ENCODE results near the gene TMEM134.

The TMEM134 gene

DNA sequence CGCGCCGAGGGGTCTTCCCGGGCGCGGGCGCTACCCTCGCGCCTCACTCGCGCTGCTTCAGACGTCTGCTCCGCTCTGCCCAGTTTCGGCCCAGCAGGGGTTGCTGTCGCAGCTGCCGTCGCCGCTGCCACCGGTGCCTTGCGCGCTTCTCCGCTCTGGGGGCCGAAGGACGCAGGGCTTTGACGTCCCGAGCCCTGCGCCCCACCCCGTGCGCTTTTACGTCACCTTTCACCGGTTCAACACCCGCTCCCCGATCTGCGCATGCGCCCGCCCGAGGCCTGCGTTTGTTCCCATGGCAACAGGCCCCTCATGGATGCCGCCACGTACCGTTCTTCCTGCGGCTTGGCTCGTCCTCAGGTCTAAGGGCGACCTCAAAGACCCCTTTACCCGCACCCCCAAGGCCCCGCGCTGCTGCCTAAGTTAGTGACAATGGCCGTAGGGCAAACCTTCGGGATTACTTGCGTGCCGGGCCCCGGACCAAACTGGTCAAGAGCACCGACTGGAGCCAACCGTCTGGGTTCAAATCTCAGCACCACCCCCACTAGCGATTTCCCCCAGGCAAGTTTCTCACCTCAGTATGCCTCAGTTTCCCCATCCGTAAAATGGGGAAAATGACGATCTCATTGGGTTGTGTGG, 39.6 kb upstream of the TMEM134 start:
- Histone ChIP-seq H3K4me3 (ENCODE audit: low read depth, low read length) (peak overlapping the region; percentile 81), H3K4me1 (peaks cover 6% of the 10 kb centered on the region; the same call in 1 of the 2 replicates), H3K36me3 (no peaks in the 10 kb centered on the region), H3K9me3 (no peaks in the 10 kb centered on the region), H3K27me3 (peaks cover 29% of the 10 kb centered on the region)
- TF ChIP-seq, protein P1, sequence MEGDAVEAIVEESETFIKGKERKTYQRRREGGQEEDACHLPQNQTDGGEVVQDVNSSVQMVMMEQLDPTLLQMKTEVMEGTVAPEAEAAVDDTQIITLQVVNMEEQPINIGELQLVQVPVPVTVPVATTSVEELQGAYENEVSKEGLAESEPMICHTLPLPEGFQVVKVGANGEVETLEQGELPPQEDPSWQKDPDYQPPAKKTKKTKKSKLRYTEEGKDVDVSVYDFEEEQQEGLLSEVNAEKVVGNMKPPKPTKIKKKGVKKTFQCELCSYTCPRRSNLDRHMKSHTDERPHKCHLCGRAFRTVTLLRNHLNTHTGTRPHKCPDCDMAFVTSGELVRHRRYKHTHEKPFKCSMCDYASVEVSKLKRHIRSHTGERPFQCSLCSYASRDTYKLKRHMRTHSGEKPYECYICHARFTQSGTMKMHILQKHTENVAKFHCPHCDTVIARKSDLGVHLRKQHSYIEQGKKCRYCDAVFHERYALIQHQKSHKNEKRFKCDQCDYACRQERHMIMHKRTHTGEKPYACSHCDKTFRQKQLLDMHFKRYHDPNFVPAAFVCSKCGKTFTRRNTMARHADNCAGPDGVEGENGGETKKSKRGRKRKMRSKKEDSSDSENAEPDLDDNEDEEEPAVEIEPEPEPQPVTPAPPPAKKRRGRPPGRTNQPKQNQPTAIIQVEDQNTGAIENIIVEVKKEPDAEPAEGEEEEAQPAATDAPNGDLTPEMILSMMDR (IDR thresholded peaks at IDR 0.05; ENCODE audit: low read depth, low read length): no peak
- DNase-seq: peak; percentile 99

DNA sequence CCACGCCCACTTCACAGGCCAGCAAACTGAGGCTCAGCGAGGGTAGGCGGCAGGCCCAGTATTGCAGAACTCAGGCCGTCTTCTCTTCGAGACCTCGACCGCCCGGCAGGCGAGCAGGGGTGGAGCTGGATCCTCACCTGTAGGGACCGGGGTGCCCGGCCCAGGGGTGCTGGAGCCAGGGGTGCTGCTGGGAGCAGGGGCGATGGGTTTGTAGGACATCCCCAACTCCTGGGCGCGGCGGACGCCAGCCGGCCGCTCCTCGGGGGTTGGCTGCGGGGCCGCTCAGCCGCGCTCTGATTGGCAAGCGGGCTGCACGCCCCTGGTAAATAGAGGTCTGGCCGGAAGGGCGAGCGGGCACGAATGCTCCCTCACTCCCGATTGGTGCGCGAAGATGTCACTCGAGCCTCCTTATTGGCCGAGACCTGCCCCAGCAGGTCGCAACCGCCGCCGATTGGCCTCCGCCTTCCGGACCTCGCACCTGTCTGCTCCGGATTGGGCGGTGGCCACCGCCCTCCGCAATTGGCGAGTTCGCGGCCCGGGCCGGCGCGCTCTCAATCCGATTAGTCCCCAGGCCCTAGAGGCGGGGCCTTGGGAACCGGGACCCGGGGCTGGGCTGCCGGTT, 38.9 kb upstream of the TMEM134 start, which contains the start of gene CDK2AP2:
TSS of gene CDK2AP2 (minus strand) at position 299 of the 622 bp plus-strand sequence. CDS start at position 219, 80 bp downstream.
- Histone ChIP-seq H3K36me3 (no peaks in the 10 kb centered on the region), H3K4me3 (ENCODE audit: low read depth, low read length) (peak within 1 kb of the TSS; percentile 81), H3K4me1 (peaks cover 6% of the 10 kb centered on the region; the same call in 1 of the 2 replicates), H3K27me3 (peaks cover 26% of the 10 kb centered on the region), H3K9me3 (no peaks in the 10 kb centered on the region)
- DNase-seq: peak; percentile 100
- TF ChIP-seq, protein P1 (IDR thresholded peaks at IDR 0.05; ENCODE audit: low read depth, low read length): no peak

DNA sequence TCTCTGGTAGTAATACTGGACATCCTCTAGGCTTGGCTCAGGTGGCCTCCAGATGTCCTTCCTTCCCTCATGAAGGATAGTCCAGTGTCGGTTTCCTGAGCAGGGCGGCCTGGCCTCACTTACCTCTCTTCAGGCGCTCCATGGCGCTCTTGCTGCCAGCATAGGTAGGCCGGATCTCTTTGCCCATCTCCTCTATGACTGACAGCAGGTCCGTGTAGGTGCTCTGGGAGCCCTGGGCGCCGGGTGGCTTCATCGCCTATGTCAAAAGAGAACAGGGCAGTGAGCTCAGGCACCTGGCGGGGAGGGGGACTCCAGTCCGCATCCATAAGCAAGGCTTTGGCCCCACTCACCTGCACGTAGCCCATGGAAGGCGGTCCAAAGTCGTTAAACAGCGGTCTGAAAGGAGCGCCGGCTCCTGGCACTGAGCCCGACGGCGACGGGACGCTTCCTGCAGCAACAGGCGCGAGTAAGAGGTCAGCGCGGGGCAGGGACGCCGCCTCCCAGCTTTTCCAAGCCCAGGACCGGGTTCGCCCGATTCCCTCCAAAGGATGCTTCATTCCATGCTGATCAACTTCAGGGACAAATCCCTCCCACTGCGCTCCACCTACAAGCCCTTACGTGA, 38.3 kb upstream of the TMEM134 start:
- H3K27me3 ChIP-seq: peaks cover 22% of the 10 kb centered on the region
- TF ChIP-seq, protein P1 (IDR thresholded peaks at IDR 0.05; ENCODE audit: low read depth, low read length): no peak
- DNase-seq: no peak
- peaks cover 6% of the 10 kb centered on the region; the same call in 1 of the 2 replicates for H3K4me1 ChIP-seq
- H3K36me3 ChIP-seq: no peaks in the 10 kb centered on the region
- H3K9me3 ChIP-seq: no peaks in the 10 kb centered on the region
- peak overlapping the region; percentile 81 for H3K4me3 ChIP-seq (ENCODE audit: low read depth, low read length)

DNA sequence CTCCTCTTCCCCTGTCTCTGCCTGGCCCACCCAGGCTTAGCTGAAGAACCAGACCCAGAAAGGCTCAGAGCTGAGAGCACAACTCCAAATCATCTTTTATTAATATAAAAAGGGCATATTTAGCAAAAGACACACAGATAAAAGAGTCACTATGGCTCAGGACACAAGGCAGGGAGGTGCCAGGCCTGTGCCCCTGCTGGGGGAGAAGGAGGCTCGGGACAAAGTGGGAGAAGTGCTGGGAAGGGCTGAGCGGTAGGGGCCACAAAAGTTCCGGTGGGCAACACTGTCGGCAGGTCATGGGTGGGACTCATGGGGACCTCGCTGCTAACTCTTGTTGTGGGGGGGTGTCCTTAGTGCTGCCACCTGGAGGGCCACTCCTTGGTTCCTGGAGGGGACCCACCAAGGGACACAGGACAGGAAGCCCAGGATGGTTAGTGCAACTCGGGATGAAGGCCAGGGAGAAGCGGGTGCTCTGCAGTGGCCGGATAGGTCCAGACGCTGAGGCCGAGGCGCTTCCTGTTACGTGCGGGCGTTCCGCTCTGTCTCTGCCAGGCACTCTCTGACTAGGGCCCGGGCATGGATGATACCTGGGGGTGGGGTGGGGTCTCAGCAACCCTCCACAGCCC, 37.5 kb upstream of the TMEM134 start:
- peaks cover 6% of the 10 kb centered on the region; the same call in 1 of the 2 replicates for H3K4me1 ChIP-seq
- TF ChIP-seq, protein P1 (IDR thresholded peaks at IDR 0.05; ENCODE audit: low read depth, low read length): no peak
- peaks cover 13% of the 10 kb centered on the region for H3K27me3 ChIP-seq
- H3K9me3 ChIP-seq: no peaks in the 10 kb centered on the region
- DNase-seq: no peak
- H3K4me3 ChIP-seq (ENCODE audit: low read depth, low read length): no peak overlapping the region
- H3K36me3 ChIP-seq: no peaks in the 10 kb centered on the region

DNA sequence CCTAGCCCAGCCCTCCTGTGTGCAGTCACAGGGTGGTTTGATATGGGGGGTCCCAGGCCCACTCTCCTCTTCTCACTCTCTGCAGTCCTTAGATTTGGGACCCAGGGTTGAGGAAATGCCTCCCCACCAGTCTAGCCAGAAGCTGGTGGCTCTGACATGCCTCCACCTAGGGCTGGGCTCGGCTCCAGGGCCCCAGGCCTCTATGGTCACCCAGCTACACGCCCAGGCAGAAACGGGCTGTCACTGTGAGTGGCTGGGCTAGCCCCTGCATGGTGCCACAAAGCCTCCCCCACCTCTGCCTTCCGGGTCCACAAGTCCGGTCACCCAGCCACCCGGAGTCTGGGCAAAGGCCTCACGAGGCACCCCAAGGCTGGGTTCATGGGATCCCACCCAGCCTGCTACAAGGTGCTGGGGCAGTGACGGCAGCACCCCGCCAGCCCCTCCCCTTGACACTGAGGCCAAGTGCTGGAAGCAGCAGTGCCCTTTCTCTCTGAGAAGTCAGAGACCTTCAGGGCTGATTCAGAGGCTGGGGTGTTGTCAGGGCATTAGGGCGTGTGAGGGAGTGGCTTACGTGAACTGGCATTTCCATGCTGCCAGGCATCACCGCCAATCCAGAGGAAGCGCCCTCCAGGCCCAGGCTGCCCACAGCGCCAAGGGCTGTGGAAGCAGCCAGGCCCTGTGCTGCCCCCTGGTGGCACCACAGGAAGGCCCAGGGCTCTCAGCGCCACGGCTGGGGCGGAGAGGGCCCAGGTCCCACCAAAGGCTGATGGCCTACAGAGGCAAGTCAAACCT, 36.8 kb upstream of the TMEM134 start:
- peak; percentile 94 for DNase-seq
- TF ChIP-seq, protein P1 (IDR thresholded peaks at IDR 0.05; ENCODE audit: low read depth, low read length): peak; percentile 98
- Histone ChIP-seq H3K4me3 (ENCODE audit: low read depth, low read length) (peak overlapping the region; percentile 34), H3K27me3 (peaks cover 6% of the 10 kb centered on the region), H3K36me3 (no peaks in the 10 kb centered on the region), H3K4me1 (peaks cover 6% of the 10 kb centered on the region; the same call in 1 of the 2 replicates), H3K9me3 (no peaks in the 10 kb centered on the region)

Measured in BE2C (cell line).